WTC11 (cell line): ENCODE results near the gene REN. TPM values are rescaled to one million over a fixed set of nuclear protein-coding genes. Genes with fewer than 3 reads are reported as not detected.

Source experiments
- total RNA-seq: library from RNA; stranded (reverse); gene quantifications from 3 replicates; pipeline ENCODE4 v1.2.3, GENCODE V29; 2021

Gene REN
- total RNA-seq, 1 experiment from 2014 or later, result not detected

Other genes with a start within 250 kb of the REN start
- 139 to 171 TPM (median 148 TPM) in 3 replicates for gene SOX13, start 93.2 kb downstream of the REN start, total RNA-seq
- gene ETNK2, start 14.3 kb downstream of the REN start, total RNA-seq, result 18.3 to 20.2 TPM (median 19.7 TPM) in 3 replicates
- 0.35 to 1.2 TPM (median 0.66 TPM) in 3 replicates for gene KISS1, start 30.2 kb upstream of the REN start, total RNA-seq
- gene GOLT1A, start 47.7 kb upstream of the REN start, total RNA-seq, result 6.5 to 6.7 TPM (median 6.6 TPM) in 3 replicates
- gene PLEKHA6, start 193.6 kb upstream of the REN start, total RNA-seq, result 9.2 to 11.6 TPM (median 11.0 TPM) in 3 replicates
- gene PPP1R15B, start 245.5 kb upstream of the REN start, total RNA-seq, result 43.7 to 47.7 TPM (median 44.6 TPM) in 3 replicates